Neural progenitor cell (in vitro differentiated cells): ENCODE data around the gene SMU1.

ENCODE experiments used
- CTCF ChIP-seq: fragments of 200-600 bp; sonication (generic); IDR thresholded peaks from 2 replicates; pipeline ENCODE4 v1.5.1; 2017; ENCODE audit warnings: antibody characterized with exemption, mild to moderate bottlenecking
- EZH2 ChIP-seq: fragments of 200-600 bp; sonication (generic); IDR thresholded peaks from 2 replicates; pipeline ENCODE4 v1.6.1; 2017; ENCODE audit warnings: antibody characterized with exemption, mild to moderate bottlenecking, moderate library complexity
- EZH2phosphoT487 ChIP-seq: fragments of 200-600 bp; sonication (generic); IDR thresholded peaks from 2 replicates; pipeline ENCODE4 v1.6.1; 2017; ENCODE audit warnings: antibody characterized with exemption

- no peak for TF ChIP-seq CTCF
- TF ChIP-seq EZH2phosphoT487: no peak
- TF ChIP-seq EZH2: no peak
Measured at GRCh38 chr9:32991897-32992594, 84.4 kb downstream of the SMU1 start.
